GM18511 (cell line): Measurements from ENCODE around the gene THAP7.
"Not testable (repeated sequence)": the region's sequence is repeated elsewhere in the genome, so short reads cannot be mapped to it uniquely, and the experiment has no call there.

Experiments used
- ATAC-seq: cut with Tn5 transposase; IDR thresholded peaks from one replicate; pipeline ENCODE4 v1.9.1; 2021; ENCODE audit warnings: mild to moderate bottlenecking, moderate library complexity; ENCODE audit not compliant: unreplicated experiment

The THAP7 gene

DNA sequence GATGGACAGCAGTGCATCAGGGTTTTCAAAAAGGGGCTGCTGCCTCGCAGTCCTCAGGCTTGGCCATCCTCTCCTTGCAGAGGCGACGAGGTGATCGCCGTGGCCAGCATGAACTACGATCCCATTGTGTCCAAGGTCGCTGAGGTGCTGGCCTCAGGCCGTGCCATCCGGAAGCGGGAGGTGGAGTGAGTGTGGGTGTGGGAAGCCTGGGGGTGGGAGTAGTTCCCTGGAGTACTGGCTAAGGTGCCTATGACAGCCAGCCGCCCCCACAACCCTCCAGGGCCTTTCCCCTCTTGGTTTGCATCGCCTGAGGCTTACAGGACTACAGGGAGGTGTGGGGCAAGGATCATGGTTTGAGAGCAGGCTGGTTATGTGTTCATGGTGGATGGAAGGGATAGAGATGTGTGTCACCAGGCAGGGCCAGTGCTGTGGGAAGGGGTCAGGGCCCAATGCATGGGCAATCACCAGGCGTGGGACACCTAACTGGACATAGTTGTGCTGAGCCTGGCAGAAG is 21.9 kb downstream of the THAP7 start:
- no peak for ATAC-seq

DNA sequence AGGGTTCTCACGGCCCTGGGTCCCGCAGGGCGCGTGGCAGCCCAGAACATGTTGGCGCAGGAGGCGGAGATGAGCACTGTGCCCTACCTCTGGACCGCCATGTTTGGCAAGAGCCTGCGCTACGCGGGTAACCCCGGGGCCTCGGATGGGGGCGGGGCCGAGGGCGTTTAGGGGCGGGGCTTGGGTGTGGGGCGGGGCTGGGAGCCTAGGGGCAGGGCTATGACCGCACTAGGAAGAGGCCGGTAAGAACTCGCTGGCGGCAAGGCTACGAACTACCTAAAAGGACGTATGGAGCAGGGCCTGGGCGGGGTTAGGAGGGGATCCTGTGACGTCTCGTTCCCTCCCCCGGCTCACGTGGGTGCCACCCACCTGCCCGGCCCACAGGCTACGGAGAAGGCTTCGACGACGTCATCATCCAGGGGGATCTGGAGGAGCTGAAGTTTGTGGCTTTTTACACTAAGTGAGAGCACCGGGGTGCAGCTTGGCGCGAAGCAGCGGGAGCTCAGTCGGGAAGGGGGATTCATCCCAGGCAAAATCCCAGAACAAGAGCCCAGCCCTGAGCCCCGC is 22.6 kb downstream of the THAP7 start:
- ATAC-seq = no peak

DNA sequence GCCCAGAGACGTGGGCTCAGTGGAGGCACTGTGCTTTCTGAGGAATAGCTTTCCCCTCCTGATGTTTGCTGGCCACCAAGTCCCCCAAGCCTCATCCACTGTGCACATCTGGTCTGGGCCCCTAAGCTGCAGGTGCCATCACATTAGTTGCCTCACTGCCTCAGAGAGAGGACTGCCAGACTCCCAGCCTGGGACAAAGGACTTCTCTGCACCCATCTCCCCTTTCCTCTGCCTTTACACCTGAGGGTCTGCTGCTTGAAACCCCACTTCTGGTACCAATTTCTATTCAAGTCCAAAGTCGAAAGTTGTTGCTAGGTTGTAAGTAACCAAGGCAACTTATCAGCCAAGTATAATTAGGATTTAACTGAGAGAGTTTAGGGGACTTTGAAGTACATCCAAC is 23.5 kb downstream of the THAP7 start:
- ATAC-seq = no peak

DNA sequence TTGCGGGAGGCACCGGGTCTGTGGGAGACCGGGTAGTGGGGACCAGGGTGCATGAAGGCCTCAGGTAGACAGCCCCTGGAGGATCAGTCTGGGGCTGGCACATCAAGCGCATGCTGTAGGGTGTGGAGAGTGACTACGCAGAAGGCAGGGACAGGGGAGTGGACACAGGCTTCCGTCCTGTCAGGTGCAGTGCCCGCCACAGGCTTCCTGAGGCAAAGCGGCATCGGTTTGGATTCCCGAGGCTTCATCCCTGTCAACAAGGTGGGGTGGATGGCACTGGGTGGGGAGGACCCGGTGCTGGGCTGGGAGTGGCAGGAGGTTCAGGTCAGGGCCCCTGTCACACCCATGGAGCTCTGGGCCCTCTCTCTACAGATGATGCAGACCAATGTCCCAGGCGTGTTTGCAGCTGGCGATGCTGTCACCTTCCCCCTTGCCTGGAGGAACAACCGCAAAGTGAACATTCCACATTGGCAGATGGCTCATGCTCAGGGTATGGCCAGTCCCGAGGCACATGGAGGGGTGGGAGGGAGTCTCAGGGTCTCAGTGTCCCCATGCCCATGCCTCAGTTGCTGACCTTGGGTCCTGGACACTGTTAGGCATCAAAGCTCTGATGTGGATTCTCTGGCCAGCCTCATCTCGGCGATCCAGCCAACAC is 24.3 kb downstream of the THAP7 start:
- ATAC-seq = no peak

DNA sequence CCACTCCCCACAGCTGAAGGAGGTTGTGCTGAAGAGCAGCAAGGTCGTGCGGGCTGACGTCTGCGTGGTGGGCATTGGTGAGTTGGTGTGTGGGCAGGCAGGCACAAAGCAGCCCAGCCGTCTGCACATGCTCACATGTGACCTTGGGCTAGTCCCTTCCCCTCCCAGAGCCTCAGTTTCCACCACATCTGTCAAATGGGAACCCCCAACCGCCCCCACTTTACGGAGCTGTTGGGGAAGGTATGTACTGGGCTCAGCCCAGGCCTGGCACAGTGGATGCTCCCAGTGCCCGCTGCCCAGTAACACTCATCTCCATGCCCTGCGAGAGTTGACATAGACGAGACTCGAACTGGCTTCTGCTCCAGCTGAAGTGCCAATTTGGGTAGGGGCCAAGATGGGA is 24.9 kb downstream of the THAP7 start:
- no peak for ATAC-seq

DNA sequence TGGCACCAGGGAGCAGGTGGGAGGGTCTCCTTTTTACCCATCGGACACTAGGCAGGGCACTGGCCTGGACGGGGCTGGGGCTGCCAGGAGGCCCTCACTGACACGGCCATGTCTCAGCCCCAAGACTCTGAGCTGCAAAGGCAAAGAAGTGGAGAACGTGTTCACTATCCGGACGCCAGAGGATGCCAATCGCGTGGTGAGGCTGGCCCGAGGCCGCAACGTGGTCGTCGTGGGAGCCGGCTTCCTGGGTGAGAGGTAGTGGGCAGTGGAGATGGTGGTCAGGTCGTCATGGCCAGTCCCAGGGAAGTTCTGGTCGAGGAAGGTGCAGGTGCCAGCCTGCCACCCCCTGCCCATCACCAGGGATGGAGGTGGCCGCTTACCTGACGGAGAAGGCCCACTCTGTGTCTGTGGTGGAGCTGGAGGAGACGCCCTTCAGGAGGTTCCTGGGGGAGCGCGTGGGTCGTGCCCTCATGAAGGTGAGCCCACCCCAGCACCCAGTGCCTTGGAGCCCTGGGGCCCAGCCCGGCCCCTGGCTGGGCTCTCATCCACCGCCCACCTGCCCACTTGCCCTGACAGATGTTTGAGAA is 25.5 kb downstream of the THAP7 start:
- no peak for ATAC-seq

DNA sequence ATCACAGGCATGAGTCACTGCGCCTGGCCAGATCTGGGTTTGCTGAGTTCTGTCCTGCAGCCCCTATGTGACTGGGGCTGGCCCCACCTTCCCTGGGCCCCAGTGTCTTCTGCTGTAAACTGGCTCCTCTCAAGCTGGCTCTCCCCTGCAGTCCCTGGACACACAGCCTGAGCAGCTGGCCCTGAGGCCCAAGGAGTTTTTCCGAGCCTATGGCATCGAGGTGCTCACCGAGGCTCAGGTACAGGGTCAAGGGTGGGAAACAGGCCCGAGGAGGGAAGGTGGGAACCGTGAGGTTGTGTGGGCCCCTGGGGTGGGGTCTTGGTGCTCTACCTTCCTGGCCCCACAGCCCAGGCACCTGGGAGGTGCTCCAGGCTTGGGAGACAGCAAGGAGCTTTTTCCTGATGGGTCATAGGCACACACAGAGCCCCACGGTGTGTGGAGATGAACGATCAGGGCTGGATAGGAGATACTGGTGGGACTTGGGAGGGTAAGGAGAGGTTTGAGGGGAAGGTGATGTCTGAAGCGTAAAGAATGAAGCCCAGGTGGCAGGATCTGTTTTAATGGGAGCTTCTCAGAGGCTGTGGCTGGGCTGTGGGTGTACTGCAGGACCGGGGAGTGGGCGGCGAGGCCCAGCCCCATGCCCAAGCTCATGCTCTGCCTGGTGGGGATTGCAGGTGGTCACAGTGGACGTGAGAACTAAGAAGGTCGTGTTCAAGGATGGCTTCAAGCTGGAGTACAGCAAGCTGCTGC is 26.2 kb downstream of the THAP7 start:
- no peak for ATAC-seq

DNA sequence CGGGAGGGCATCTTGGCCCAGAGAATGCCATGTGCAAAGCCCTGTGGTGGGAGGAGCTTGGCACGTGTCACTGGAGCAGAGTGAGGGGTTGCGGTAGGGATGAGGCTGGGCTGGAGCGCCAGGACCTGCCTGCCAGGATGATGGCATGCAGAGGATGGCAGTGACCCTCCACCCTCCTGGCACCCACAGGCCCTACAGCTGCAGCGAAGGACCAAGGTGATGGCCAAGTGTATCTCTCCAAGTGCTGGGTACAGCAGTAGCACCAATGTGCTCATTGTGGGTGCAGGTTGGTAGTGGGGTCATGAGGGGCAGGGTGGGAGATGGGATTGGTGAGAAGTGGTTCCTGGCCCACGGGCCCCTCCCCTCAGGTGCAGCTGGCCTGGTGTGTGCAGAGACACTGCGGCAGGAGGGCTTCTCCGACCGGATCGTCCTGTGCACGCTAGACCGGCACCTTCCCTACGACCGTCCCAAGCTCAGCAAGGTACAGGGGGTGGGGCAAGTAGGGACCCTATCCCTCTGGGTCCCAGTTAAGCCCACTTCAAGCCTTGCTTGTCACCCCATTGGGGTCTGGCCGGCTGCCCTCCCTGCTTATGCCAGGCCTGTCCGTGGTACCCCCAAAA is 27.5 kb downstream of the THAP7 start:
- ATAC-seq = no peak

DNA sequence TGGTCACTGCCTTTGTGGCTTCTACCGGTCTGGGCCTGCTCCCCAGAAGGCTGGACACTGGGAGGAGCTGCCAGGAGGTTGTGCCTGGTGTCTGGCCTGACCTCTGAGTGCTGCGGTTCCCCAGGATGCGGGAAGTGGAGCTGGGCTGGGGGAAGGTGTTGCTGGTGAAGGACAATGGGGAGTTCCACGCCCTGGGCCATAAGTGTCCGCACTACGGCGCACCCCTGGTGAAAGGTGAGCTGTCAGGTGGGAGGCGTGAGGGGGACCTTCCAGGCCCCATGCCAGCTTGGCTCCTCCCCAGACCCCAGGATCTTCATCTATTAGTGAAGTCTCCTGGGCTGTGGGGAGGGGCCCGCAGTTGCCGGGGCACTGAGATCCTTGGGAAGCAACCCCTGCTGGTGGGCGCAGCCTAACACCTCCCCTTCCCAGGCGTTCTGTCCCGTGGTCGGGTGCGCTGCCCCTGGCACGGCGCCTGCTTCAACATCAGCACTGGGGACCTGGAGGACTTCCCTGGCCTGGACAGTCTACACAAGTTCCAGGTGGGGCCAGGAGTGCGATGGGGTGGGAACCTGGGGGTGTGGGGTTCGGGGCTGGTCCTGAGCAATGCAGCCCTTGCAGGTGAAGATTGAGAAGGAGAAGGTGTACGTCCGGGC is 28.2 kb downstream of the THAP7 start:
- ATAC-seq = no peak

DNA sequence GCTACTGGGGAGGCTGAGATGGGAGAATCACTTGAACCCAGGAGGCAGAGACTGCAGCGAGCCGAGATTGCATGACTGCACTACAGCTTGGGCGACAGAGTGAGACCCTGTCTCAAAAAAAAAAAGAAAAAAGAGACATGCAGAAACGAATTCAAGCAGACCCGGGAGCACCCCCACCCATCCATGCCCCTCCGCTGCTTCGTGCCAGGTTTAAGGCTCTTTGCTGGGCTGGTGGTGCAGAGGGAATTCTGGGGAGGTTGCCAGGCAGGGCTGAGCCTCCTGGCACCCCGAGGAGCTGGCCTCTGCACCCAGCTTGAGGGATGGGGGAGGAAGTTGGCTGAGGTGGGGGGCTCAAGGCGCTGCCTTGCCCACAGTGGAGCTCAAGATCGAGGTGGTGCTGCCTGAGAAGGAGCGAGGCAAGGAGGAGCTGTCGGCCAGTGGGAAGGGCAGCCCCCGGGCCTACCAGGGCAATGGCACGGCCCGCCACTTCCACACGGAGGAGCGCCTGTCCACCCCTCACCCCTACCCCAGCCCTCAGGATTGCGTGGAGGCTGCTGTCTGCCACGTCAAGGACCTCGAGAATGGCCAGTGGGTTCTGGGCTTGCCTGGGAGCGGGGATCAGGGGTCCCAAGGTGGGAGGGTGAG is 28.9 kb downstream of the THAP7 start:
- ATAC-seq = no peak

DNA sequence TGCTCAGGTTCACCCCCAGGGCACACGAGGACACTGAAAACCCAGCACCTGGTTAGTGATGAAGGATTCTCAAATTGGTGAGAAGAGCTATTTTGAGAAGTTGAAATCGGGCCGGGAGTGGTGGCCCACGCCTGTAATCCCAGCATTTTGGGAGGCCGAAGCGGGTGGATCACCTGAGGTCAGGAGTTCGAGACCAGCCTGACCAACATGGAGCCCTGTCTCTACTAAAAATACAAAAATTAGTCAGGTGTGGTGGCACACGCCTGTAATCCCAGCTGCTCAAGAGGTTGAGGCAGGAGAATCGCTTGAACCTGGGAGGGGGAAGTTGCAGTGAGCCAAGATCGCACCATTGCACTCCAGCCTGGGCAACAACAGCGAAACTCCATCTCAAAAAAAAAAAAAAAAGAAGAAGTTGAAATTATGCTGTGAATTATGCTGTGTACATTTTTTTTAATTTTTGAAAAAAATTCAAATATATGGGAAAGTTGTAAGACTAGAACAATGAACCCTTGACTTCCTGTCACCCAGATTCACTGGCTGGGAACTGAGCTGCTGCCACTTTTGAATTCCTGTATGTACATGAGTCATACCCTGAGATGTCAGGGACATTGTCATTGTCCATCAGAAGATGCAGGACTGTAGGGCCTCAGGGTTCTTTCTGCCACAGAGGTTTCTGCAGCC is 29.8 kb downstream of the THAP7 start:
- not testable (repeated sequence) for ATAC-seq

DNA sequence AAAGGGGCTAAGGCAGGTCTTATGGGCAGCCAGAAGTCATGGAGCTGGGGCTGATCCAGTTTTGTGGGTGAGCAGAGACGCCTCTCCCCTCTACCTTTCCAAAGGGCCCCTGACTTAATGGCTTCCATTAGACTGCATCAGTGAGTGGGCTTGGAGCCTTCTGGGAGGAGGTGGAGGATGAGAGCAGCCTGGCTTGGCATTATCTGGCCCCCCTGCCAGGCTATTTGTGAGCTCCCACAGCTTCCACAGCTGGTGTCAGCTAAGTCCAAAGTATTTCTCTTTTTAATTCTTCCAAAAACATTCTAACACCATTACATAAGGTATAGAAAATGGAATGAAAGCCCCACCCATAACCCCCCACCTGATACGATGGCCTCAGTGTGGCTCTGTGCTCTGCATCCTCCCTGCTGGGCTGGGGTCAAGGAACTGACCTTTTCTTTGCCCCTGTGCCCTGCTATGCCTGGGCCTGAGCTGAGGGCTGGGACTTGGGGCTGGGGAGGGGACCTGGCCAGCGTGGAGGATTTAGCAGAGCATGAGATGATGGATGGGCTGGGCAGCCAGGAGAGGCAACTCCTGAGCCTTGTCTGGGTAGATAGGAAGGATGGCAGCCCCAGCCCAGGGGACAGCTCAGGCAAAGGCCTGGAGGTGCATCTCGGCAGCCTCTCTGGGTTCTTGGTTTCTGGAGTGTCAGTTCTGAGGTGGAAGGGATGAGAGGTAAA is 30.8 kb downstream of the THAP7 start:
- ATAC-seq = no peak

DNA sequence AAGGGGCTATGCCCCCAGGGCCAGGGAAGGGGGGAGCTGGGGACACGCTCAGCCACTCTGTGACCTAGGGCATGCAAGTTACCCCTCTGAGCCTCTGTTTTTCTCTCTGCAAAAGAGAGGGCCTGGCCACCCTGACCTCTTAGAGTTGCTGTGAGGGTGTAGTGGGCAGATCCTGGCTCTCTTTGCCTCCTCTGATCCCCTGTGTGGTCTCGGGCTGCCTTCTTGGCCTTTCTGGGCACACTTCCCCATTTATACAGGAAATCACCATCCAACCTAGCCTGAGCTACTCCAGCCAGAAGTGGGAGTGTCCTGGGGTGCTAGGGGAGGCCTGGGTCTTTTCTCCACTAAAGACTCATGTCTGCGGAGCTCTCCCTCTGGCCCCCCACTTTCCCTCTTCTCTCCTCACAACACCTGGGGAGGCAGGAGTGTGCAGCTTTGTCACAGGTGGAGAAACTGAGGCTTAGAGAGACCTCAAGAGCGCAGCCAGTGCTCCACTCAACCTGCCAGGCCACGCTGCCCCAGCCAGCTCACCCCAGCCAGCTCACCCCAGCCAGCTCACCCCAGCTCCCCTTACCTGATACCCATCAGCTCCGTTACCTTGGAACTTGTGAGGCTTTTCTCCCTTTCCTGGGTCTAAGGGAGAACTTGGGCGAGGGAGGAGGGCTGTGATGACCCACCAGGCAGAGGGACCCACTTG is 33.5 kb downstream of the THAP7 start:
- no peak for ATAC-seq

DNA sequence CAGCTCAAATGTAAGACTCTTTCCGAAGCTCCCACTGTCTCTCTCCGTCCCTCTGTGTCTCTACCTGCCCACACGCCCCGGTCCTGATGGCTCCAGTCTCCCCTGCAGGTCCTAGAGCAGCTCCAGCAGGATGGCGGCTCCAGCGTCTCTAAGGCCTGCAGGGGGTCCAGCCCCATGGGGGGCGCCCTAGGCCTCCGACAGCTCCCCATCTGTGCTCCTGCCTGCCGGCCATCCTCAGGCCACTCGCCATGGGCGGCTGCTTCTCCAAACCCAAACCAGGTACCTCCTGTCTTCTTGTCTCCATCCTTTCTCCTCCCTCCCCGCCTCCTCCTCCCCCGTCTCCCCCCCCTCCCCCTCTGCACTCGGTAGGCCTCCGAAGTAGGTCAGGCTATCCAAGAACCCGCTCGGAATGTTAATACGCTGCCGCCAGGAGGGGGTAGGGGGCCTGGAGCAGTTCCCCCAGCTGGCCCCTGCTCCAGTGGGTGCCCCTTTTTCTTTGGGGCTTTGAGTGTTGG is 34.2 kb downstream of the THAP7 start:
- no peak for ATAC-seq

DNA sequence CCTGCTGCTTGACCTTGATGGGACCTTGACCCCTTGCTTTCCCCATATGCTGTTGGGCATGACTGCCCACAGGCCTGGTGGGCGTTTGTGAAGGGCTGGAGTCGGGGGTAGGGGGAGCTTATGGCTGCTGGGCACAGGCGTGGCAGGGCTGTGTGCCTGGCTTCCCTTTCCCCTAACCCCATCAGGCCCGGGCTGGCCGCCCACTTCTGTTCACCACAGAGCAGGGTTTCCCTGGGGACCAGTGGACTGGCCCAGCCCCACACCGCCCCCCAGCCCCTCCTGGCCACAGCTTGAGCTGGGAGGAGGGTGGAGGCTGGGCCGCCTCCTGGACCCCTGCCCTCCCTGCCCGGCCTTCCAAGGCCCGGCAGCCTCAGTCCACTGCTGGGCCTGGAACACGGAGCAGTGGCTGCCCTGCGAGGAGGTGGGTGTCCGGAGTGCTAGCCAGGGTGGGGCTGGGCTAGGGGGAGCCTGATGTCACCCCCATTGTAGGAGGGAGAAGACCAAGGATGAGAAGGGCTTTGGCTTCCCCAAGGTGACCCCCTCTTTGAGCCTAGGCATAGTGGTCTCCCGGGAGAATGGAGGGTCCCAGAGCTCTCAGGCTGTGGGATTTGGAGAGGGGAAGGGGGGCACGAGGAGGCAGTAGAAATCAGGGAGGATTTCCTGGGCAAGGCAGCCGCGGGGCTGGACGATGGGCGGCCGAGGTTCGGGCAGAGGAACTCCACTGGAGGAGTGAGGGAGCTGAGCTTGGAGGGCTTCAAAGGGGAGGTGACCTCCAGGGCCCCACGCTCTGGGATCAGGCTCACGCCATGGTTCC is 34.8 kb downstream of the THAP7 start, which contains the start of gene AIFM3:
AIFM3 (plus strand) TSS at position 373 of the 814 bp plus-strand sequence. CDS start 690 bp downstream, outside the sequence.
- no peak for ATAC-seq

DNA sequence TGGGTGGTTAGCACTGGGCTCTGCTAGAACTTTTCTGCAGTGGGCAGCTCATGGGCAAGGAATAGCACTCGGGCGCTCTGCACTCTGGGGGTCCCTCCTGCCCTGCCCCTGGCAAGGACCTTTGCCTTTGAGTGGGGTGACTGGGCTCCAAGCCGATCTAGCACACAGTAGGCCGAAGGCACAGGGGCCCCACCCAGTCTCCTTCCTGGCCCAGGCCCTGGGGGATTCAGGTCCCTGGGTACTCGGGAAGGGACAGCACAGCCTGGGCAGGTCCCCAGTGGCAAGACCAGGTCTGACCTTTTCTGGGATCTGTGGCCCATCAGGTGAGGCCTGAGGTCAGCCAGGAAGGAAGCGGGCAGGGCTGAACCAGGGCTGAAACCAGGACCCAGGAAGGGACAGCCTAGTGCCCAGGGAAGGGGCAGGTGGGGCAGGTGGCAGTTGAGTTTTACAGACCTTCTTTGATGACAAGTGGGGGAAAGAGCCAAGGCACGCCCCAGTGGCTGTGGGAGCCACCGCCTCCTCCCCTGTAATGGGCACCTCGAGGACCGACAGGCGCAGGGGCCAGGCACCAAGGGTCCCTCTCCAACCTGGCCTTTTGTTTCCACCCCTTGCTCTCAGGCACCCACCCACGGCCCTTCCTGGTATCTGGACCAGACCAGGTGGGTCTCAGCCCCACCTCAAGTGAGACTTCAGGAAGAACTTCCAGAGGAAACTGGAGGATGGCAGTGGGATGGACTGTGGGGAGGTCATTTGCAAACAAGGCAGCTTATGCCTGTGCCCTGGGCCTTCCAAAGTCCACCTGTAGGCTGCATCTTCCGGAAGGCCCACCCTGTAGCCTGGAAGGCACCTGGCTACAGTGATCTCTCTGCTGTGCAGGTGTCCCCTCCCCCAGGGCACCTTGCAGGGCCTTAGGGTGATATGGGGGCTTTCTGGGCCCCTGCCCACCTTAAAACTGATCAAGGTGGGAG is 35.7 kb downstream of the THAP7 start:
- no peak for ATAC-seq
